Measurements from ENCODE around the gene UBR2.

- TF ChIP-seq MXI1 (IDR thresholded peaks at IDR 0.05; ENCODE audit: borderline replicate concordance, low read depth, low read length) (no peak), CTCF (conservative IDR thresholded peaks at IDR 0.05; ENCODE audit: low read depth, low read length) (no peak), SMC3 (IDR thresholded peaks at IDR 0.05; ENCODE audit: low read depth, low read length) (no peak), POLR2A (IDR thresholded peaks at IDR 0.05; ENCODE audit: low read depth, low read length) (no peak), RAD21 (IDR thresholded peaks at IDR 0.05; ENCODE audit: low read length) (no peak)
Observed at GRCh38 chr6:42514745-42515144, 49.1 kb upstream of the UBR2 start.
